H9 (cell line): Measurements from ENCODE around the gene HMGA1. TPM values are rescaled to one million over a fixed set of nuclear protein-coding genes. Genes with fewer than 3 reads are reported as not detected.

Experiments used
- DNase-seq: peaks from one replicate; pipeline ENCODE4 v3.0.0-alpha.2; 2017
- H2AFZ ChIP-seq: one replicate; pipeline ENCODE4 v1.6.1; 2013; ENCODE audit warnings: mild to moderate bottlenecking, low read length, control low read depth, moderate library complexity
- H2AK5ac ChIP-seq: 2 replicates; pipeline ENCODE4 v1.6.1; 2013; ENCODE audit warnings: low read length, control low read depth, mixed read lengths; ENCODE audit not compliant: insufficient read length
- H2BK120ac ChIP-seq: one replicate; pipeline ENCODE4 v1.6.1; 2013; ENCODE audit warnings: low read depth, mild to moderate bottlenecking, low read length, control low read depth, inconsistent platforms; ENCODE audit not compliant: poor library complexity, severe bottlenecking
- H2BK12ac ChIP-seq: 2 replicates; pipeline ENCODE4 v1.6.1; 2013; ENCODE audit warnings: low read length, control low read depth, mixed read lengths, low read depth; ENCODE audit not compliant: insufficient read length
- H2BK15ac ChIP-seq: 2 replicates; pipeline ENCODE4 v1.6.1; 2013; ENCODE audit warnings: low read depth, low read length, control low read depth
- H2BK20ac ChIP-seq: one replicate; pipeline ENCODE4 v1.6.1; 2013; ENCODE audit warnings: low read depth, mild to moderate bottlenecking, low read length, control low read depth, inconsistent platforms; ENCODE audit not compliant: poor library complexity, severe bottlenecking
- H2BK5ac ChIP-seq: 2 replicates; pipeline ENCODE4 v1.6.1; 2013; ENCODE audit warnings: low read length, control low read depth, mixed read lengths; ENCODE audit not compliant: insufficient read length
- H3K14ac ChIP-seq: 2 replicates; pipeline ENCODE4 v1.6.1; 2013; ENCODE audit warnings: low read length, control low read depth; ENCODE audit not compliant: insufficient read depth
- H3K18ac ChIP-seq: 2 replicates; pipeline ENCODE4 v1.6.1; 2013; ENCODE audit warnings: low read depth, mild to moderate bottlenecking, mixed read lengths, low read length, control low read depth; ENCODE audit not compliant: insufficient read length
- H3K23ac ChIP-seq: 2 replicates; pipeline ENCODE4 v1.6.1; 2013; ENCODE audit warnings: low read length, control low read depth, mixed read lengths, low read depth; ENCODE audit not compliant: insufficient read length
- H3K23me2 ChIP-seq: 2 replicates; pipeline ENCODE4 v1.6.1; 2013; ENCODE audit warnings: low read depth, mild to moderate bottlenecking, mixed read lengths, low read length, control low read depth; ENCODE audit not compliant: insufficient read length, poor library complexity, severe bottlenecking
- H3K27ac ChIP-seq: 2 replicates; pipeline ENCODE4 v1.5.1; 2013; ENCODE audit warnings: low read length, control low read depth, mixed read lengths, low read depth; ENCODE audit not compliant: insufficient read length
- H3K27me3 ChIP-seq: 2 replicates; pipeline ENCODE4 v1.6.1; 2013; ENCODE audit warnings: low read length, control low read depth, inconsistent platforms; ENCODE audit not compliant: insufficient read depth
- H3K4ac ChIP-seq: 2 replicates; pipeline ENCODE4 v1.6.1; 2013; ENCODE audit warnings: low read depth, mild to moderate bottlenecking, control low read depth, inconsistent platforms, low read length, moderate library complexity
- H3K4me1 ChIP-seq: 2 replicates; pipeline ENCODE4 v1.6.1; 2013; ENCODE audit warnings: low read length, control low read depth, inconsistent platforms; ENCODE audit not compliant: insufficient read depth
- H3K4me2 ChIP-seq: 2 replicates; pipeline ENCODE4 v1.6.1; 2013; ENCODE audit warnings: low read length, control low read depth, mixed read lengths; ENCODE audit not compliant: insufficient read length, insufficient read depth
- H3K56ac ChIP-seq: 2 replicates; pipeline ENCODE4 v1.6.1; 2013; ENCODE audit warnings: low read depth, mild to moderate bottlenecking, mixed read lengths, low read length, control low read depth; ENCODE audit not compliant: insufficient read length
- H3K79me1 ChIP-seq: 2 replicates; pipeline ENCODE4 v1.6.1; 2013; ENCODE audit warnings: low read depth, mild to moderate bottlenecking, moderate library complexity, low read length, control low read depth, inconsistent platforms; ENCODE audit not compliant: insufficient read depth, poor library complexity, severe bottlenecking
- H3K79me2 ChIP-seq: 2 replicates; pipeline ENCODE4 v1.6.1; 2013; ENCODE audit warnings: low read length, control low read depth, inconsistent platforms; ENCODE audit not compliant: insufficient read depth
- H3K9ac ChIP-seq: 2 replicates; pipeline ENCODE4 v1.6.1; 2013; ENCODE audit warnings: low read length, control low read depth, mixed read lengths; ENCODE audit not compliant: insufficient read length; ENCODE audit errors: extremely low read depth
- H3K9me3 ChIP-seq: one replicate; pipeline ENCODE4 v1.6.1; 2013; ENCODE audit warnings: low read depth, low read length, inconsistent platforms; ENCODE audit not compliant: control insufficient read depth
- H3T11ph ChIP-seq: one replicate; pipeline ENCODE4 v1.6.1; 2013; ENCODE audit warnings: mild to moderate bottlenecking, low read length, control low read depth, inconsistent platforms
- H4K20me1 ChIP-seq: one replicate; pipeline ENCODE4 v1.6.1; 2013; ENCODE audit not compliant: control insufficient read depth, insufficient read length, insufficient read depth
- H4K5ac ChIP-seq: 2 replicates; pipeline ENCODE4 v1.6.1; 2013; ENCODE audit warnings: low read depth, mild to moderate bottlenecking, mixed read lengths, low read length, control low read depth; ENCODE audit not compliant: insufficient read length
- H4K8ac ChIP-seq: replicated peaks from 2 replicates; pipeline ENCODE4 v1.6.1; 2013; ENCODE audit warnings: low read length, control low read depth, mixed read lengths, low read depth; ENCODE audit not compliant: insufficient read length
- H4K91ac ChIP-seq: 2 replicates; pipeline ENCODE4 v1.6.1; 2013; ENCODE audit warnings: low read depth, mild to moderate bottlenecking, moderate library complexity, mixed read lengths, low read length, control low read depth; ENCODE audit not compliant: insufficient read length
- H3K27ac Mint-ChIP-seq, 3 experiments: 2 replicates in 2 of 3; 3 replicates in 1 of 3; pipeline ENCODE4 v1.8.0; 2020 to 2021; ENCODE audit warnings: mixed read lengths in 3 of 3, mild to moderate bottlenecking in 1 of 3, moderate library complexity in 1 of 3
- H3K27me3 Mint-ChIP-seq: 2 replicates; pipeline ENCODE4 v1.8.0; 2021; ENCODE audit warnings: low read depth, mild to moderate bottlenecking, moderate library complexity, mixed read lengths
- H3K36me3 Mint-ChIP-seq, 3 experiments: 2 replicates in 2 of 3; 3 replicates in 1 of 3; pipeline ENCODE4 v1.8.0; 2020 to 2021; ENCODE audit warnings: low read depth in 3 of 3, mixed read lengths in 3 of 3; ENCODE audit not compliant: insufficient read depth in 1 of 3
- H3K4me1 Mint-ChIP-seq, 2 experiments: 2 replicates each; pipeline ENCODE4 v1.8.0; 2020; ENCODE audit warnings: mixed read lengths in 2 of 2
- H3K4me3 Mint-ChIP-seq, 2 experiments: 2 replicates in 1 of 2; 3 replicates in 1 of 2; pipeline ENCODE4 v1.8.0; 2020 to 2021; ENCODE audit warnings: mild to moderate bottlenecking in 2 of 2, mixed read lengths in 2 of 2, moderate library complexity in 1 of 2
- H3K9me3 Mint-ChIP-seq, 2 experiments: 2 replicates in 1 of 2; 3 replicates in 1 of 2; pipeline ENCODE4 v1.8.0; 2020; ENCODE audit warnings: mild to moderate bottlenecking in 2 of 2, mixed read lengths in 2 of 2, moderate library complexity in 1 of 2
- CTCF ChIP-seq: fragments of 200-600 bp; sonication (generic); conservative IDR thresholded peaks from 3 replicates; pipeline ENCODE4 v1.8.0; 2021; ENCODE audit warnings: antibody characterized with exemption, mild to moderate bottlenecking
- WGBS: extraction: QIAGEN DNeasy Blood & Tissue Kit; methylation state at CpG from one replicate; pipeline ENCODE4 v1.1.7; 2013; ENCODE audit warnings: missing lambda C conversion rate, low lambda C conversion rate, mixed read lengths; ENCODE audit not compliant: insufficient read length; ENCODE audit errors: extremely low coverage; 5-methylcytosine and 5-hydroxymethylcytosine counted together
- total RNA-seq: library from RNA; stranded (reverse); gene quantifications from 2 replicates; pipeline ENCODE4 v1.2.1, GENCODE V29; 2021

Gene HMGA1
- total RNA-seq, 1 experiment from 2014 or later = 2,116 TPM

- Mint-ChIP-seq H3K27me3 (no peaks in the 10 kb centered on the region; the same call in 1 of the 2 replicates), H3K36me3 (peaks cover 58 to 75% (median 69%) of the 10 kb centered on the region in 3 experiments), H3K4me1 (peaks cover 45 to 66% of the 10 kb centered on the region in 2 experiments), H3K27ac (peak overlapping the region in 2 of 3 experiments; percentile 68 to 96; a peak in 4 of 7 replicates), H3K9me3 (no peaks in the 10 kb centered on the region; a peak in 1 of 5 replicates), H3K4me3 (peak overlapping the region; percentile 88 to 92)
- Histone ChIP-seq H3K9ac (no peak overlapping the region), H2BK120ac (no peak overlapping the region), H3K27ac (no peak overlapping the region), H2AFZ (no peak overlapping the region), H3K27me3 (no peaks in the 10 kb centered on the region), H4K91ac (no peak overlapping the region), H4K5ac (no peak overlapping the region), H3K14ac (no peak overlapping the region; the same call in 1 of the 2 replicates), H2BK15ac (no peak overlapping the region), H3K23me2 (peaks cover 10% of the 10 kb centered on the region), H2BK5ac (no peak overlapping the region), H3K4me2 (peak overlapping the region; percentile 94), H3K23ac (no peak overlapping the region), H2BK20ac (no peak overlapping the region), H3T11ph (no peak overlapping the region), H3K4me1 (peaks cover 6% of the 10 kb centered on the region), H2AK5ac (no peak overlapping the region), H3K9me3 (no peaks in the 10 kb centered on the region), H4K20me1 (no peaks in the 10 kb centered on the region), H3K18ac (no peak overlapping the region), H3K79me1 (peaks cover 9% of the 10 kb centered on the region), H3K79me2 (peaks cover 35% of the 10 kb centered on the region; the same call in 1 of the 2 replicates), H4K8ac (no peak overlapping the region), H2BK12ac (no peak overlapping the region), H3K4ac (no peak overlapping the region), H3K56ac (no peak overlapping the region)
- no peak for TF ChIP-seq CTCF
- DNase-seq = no peak
- WGBS = no CpG with 5 or more reads among the region's 22 CpGs
These were observed 3.9 kb downstream of the HMGA1 start for GRCh38 chr6:34240329-34241248.
